ENCODE measurements around the gene TRIM6.

- TF ChIP-seq CTCF (conservative IDR thresholded peaks at IDR 0.05; ENCODE audit: low read length) (no peak), EZH2phosphoT487 (IDR thresholded peaks at IDR 0.05; ENCODE audit: borderline replicate concordance) (no peak)
Observed at GRCh38 chr11:5631969-5632635, 35.7 kb downstream of the TRIM6 start.
